Uterus (tissue), 4 donors: ENCODE measurements around the gene CAMTA1. TPM values are rescaled to one million over a fixed set of nuclear protein-coding genes. Genes with fewer than 3 reads are reported as not detected.

ENCODE experiments used
- DNase-seq, 2 donors: peaks; one replicate each; pipeline ENCODE4 v3.0.0-alpha.2; 2019 to 2020
- H3K27ac ChIP-seq, 2 donors: fragments of 200-600 bp; sonication (generic); 1 replicate in 1 of 2; 2 replicates in 1 of 2; pipeline ENCODE4 v1.5.1; 2016 to 2018
- H3K27me3 ChIP-seq, 2 donors: fragments of 200-600 bp; sonication (generic); one replicate each; pipeline ENCODE4 v1.5.1; 2018 to 2019; ENCODE audit warnings: control low read depth in 1 of 2
- H3K36me3 ChIP-seq, 2 donors: fragments of 200-600 bp; sonication (generic); one replicate each; pipeline ENCODE4 v1.5.1; 2019; ENCODE audit warnings: control low read depth in 1 of 2
- H3K4me1 ChIP-seq, 2 donors: fragments of 200-600 bp; sonication (generic); one replicate each; pipeline ENCODE4 v1.5.1; 2018 to 2019; ENCODE audit warnings: control low read depth in 1 of 2
- H3K4me3 ChIP-seq, 2 donors: fragments of 200-600 bp; sonication (generic); 1 replicate in 1 of 2; 2 replicates in 1 of 2; pipeline ENCODE4 v1.5.1; 2018 to 2019; ENCODE audit warnings: mild to moderate bottlenecking in 1 of 2
- H3K9me3 ChIP-seq, 2 donors: fragments of 200-600 bp; sonication (generic); one replicate each; pipeline ENCODE4 v1.5.1; 2019; ENCODE audit warnings: control low read depth in 1 of 2
- POLR2A ChIP-seq, 2 donors: fragments of 450-650 bp; IDR thresholded peaks; one replicate each; pipeline ENCODE4 v1.6.1; 2016; ENCODE audit warnings: antibody characterized with exemption in 2 of 2, mild to moderate bottlenecking in 1 of 2, moderate library complexity in 1 of 2
- intact Hi-C: fragments of 100-400 bp; cut with DNase I; formaldehyde crosslinking; loops from one replicate; pipeline ENCODE4 v1.15.1; 2023; ENCODE audit warnings: low total_unique reads
- total RNA-seq, 4 donors: library from RNA; depleted of rRNA in 3 of 4; stranded (reverse); fragments of >200 nt in 3 of 4; gene quantifications; one replicate each; pipeline versions ENCODE4 v1.1.0 to v1.2.4, GENCODE V29; 2014 to 2023
- TF ChIP-seq, protein P1 (sequence below), 4 experiments: fragments of 200-600 bp in 2 of 4; fragments of 450-650 bp in 2 of 4; sonication (generic) in 2 of 4; IDR thresholded peaks; one replicate each; pipeline ENCODE4 v1.5.1; 2016 to 2019; ENCODE audit warnings: antibody characterized with exemption in 4 of 4, mild to moderate bottlenecking in 2 of 4, moderate library complexity in 1 of 4
- donor health status: DM: yes; HTN: yes; CAD: no.

The CAMTA1 gene
- total RNA-seq, 4 donors from 2014 or later: 29.7 to 427 (median 64.8) TPM

DNA sequence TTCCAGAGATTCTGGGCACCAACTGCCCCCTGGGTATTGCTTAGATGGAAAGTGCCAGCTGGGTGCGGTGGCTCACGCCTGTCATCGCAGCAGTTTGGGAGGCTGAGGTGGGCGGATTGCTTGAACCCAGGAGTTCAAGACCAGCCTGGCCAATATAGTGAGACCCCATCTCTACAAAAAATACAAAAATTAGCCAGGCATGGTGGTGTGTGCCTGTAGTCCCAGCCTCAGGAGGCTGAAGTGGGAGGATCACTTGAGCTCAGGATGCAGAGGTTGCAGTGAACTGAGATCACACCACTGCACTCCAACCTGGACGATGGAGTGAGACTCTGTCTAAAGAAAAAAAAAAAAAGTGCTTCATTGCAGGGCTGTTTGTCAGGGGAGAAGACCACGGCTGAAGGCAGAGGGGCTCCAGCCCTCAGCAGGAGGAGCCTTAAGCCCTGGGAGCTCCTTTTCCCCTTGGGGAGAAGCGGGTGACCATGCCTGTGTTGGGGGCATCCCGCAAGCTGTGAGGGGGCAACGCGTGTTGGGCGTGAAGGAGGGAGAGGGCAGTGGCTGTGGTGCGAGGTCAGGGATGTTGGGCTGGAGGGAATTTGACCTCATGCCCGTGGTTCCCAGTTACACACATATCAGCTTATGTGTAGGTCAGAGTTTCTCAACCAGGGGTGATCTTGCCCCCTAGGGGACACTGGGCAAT is 854.3 kb downstream of the CAMTA1 start:
- intact Hi-C loops: no loop called here
- H3K9me3 ChIP-seq: no peaks in the 10 kb centered on the region
- no peak for TF ChIP-seq POLR2A (IDR thresholded peaks at IDR 0.05)
- TF ChIP-seq, protein P1, sequence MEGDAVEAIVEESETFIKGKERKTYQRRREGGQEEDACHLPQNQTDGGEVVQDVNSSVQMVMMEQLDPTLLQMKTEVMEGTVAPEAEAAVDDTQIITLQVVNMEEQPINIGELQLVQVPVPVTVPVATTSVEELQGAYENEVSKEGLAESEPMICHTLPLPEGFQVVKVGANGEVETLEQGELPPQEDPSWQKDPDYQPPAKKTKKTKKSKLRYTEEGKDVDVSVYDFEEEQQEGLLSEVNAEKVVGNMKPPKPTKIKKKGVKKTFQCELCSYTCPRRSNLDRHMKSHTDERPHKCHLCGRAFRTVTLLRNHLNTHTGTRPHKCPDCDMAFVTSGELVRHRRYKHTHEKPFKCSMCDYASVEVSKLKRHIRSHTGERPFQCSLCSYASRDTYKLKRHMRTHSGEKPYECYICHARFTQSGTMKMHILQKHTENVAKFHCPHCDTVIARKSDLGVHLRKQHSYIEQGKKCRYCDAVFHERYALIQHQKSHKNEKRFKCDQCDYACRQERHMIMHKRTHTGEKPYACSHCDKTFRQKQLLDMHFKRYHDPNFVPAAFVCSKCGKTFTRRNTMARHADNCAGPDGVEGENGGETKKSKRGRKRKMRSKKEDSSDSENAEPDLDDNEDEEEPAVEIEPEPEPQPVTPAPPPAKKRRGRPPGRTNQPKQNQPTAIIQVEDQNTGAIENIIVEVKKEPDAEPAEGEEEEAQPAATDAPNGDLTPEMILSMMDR (IDR thresholded peaks at IDR 0.05): no peak

DNA sequence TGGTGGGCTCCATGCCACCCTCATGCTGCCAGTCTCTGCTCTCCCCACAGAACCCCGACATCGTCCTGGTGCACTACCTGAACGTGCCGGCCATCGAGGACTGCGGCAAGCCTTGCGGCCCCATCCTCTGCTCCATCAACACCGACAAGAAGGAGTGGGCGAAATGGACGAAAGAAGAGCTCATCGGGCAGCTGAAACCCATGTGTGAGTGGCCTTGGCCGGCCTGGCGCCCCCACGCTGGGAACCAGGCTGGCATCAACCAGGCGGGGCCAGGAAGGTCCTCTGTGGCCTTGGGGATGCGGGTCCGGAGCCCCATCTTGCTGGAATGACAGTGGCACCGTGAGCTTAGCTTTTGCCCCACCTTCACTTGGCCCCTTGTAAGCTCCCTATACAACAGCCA is 855.1 kb downstream of the CAMTA1 start:
- no peak for DNase-seq
- no peak overlapping the region for H3K4me3 ChIP-seq
- H3K27me3 ChIP-seq: no peaks in the 10 kb centered on the region
- H3K4me1 ChIP-seq: no peaks in the 10 kb centered on the region
- no peaks in the 10 kb centered on the region for H3K9me3 ChIP-seq
- no peak overlapping the region for H3K27ac ChIP-seq
- no peak for TF ChIP-seq POLR2A (IDR thresholded peaks at IDR 0.05)
- TF ChIP-seq, protein P1 (IDR thresholded peaks at IDR 0.05): no peak
- H3K36me3 ChIP-seq: no peaks in the 10 kb centered on the region
- intact Hi-C loops: no loop called here

More for the DNA sequence above, 854.3 kb downstream of the CAMTA1 start:
- Histone ChIP-seq H3K27me3 (no peaks in the 10 kb centered on the region), H3K4me1 (no peaks in the 10 kb centered on the region), H3K4me3 (no peak overlapping the region), H3K27ac (no peak overlapping the region), H3K36me3 (no peaks in the 10 kb centered on the region)
- DNase-seq: no peak

DNA sequence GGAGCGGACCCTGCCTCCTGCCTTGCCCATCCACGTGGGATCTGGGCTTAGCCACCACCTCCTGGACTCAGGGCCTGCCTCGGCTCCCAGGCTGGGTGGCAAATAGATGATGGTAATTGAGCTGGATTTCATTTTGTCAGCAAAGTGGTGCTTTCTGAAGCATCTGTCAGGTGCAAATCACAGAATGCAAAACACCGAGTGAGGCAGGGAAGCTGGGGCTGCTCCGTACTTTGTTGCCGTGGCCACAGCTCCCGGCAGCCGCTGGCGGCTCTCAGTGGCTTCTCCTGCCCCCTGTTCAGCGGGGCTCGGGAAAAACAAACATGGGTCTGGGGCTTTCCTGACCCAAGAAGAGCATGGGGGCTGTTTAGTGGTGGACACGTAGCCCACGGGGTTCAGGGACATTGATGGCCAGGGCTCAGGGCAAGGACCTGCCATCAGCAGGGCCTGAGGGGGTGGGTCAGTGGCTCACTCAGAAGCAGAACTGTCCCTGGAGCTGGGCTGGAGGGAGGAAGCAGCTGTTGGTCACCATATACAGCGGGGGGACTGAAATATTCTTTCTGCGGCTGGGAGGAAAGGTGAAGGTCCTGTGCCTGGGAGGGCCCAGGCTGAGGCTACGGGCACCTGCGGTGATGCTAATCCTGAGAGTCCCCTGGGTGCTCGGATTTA is 855.8 kb downstream of the CAMTA1 start:
- no peak for TF ChIP-seq POLR2A (IDR thresholded peaks at IDR 0.05)
- TF ChIP-seq, protein P1 (IDR thresholded peaks at IDR 0.05): no peak
- no peak overlapping the region for H3K4me3 ChIP-seq
- intact Hi-C loops: no loop called here
- no peak for DNase-seq
- H3K27me3 ChIP-seq: no peaks in the 10 kb centered on the region
- H3K27ac ChIP-seq: no peak overlapping the region
- H3K36me3 ChIP-seq: no peaks in the 10 kb centered on the region
- H3K9me3 ChIP-seq: no peaks in the 10 kb centered on the region
- H3K4me1 ChIP-seq: no peaks in the 10 kb centered on the region

DNA sequence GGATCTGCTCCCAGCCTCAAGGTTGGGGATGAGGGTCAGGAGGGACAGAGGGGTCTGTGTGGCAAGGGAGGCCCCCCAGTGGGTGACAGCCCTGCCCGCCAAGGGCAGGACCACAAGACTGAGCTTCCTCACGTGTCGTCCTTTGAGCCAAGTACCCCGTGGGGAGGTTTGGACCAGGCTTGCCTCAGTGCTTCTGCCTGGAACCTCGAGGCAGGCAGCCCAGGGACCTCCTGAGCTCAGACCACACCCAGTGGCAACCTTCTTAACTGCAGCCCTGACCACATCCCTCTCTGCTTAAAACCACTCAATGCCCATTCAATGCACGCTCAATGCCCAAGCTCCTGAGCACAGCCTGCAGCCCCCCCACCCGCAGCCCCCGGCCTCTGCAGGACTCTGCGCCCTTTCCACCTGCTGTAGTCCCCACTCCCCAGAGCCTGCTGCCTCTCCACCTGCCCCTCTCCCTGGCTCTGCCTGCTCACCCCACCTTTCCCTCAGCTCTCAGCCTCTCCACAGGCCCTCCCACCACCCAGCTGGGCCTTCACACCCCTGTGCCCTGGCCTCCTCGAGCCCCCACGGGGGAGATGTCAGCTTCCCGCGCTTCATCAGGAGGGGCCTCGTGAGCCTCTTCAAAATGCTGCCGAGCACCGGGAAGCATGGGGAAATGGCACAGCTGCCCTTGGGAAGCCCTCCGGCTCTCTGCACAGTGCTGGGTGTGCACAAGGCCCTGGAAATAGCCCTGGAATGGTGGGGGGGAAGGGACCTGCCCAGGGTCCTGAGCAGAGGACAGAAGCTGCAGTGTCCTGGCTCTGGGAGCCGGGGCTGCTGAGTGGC is 856.5 kb downstream of the CAMTA1 start:
- no peak for DNase-seq
- Histone ChIP-seq H3K4me1 (no peaks in the 10 kb centered on the region), H3K27ac (no peak overlapping the region), H3K27me3 (no peaks in the 10 kb centered on the region), H3K36me3 (no peaks in the 10 kb centered on the region), H3K4me3 (no peak overlapping the region), H3K9me3 (no peaks in the 10 kb centered on the region)
- TF ChIP-seq, protein P1 (IDR thresholded peaks at IDR 0.05): no peak
- TF ChIP-seq POLR2A (IDR thresholded peaks at IDR 0.05): no peak
- intact Hi-C loops: no loop called here

DNA sequence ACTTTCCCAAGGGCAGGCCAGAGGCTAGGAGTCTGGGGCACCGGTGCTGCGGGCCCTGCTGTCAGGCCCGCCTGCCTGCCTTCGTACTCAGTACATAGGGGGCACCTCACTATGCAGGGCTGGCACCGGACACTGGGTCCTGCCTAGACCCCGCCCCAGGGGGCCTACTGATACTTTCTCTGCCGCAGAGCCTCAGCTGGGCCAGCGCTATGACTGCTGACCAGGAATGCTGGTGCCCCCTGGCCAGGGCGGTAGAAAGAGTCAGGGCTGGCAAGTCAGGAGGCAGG is 857.1 kb downstream of the CAMTA1 start:
- TF ChIP-seq POLR2A (IDR thresholded peaks at IDR 0.05): no peak
- TF ChIP-seq, protein P1 (IDR thresholded peaks at IDR 0.05): no peak
- Histone ChIP-seq H3K4me3 (no peak overlapping the region), H3K27me3 (no peaks in the 10 kb centered on the region), H3K36me3 (no peaks in the 10 kb centered on the region), H3K4me1 (no peaks in the 10 kb centered on the region), H3K27ac (no peak overlapping the region), H3K9me3 (no peaks in the 10 kb centered on the region)
- intact Hi-C loops: no loop called here
- no peak for DNase-seq
